OCI-LY7 (cell line): ENCODE data around the gene JAZF1.

Source experiments
- EZH2phosphoT487 ChIP-seq: fragments of 200-600 bp; sonication (generic); IDR thresholded peaks from 2 replicates; pipeline ENCODE4 v1.6.1; 2018; ENCODE audit warnings: low read depth, borderline replicate concordance, mild to moderate bottlenecking, mixed run types, antibody characterized with exemption, low read length, moderate library complexity, mixed read lengths
- TF ChIP-seq, protein P1 (sequence below): fragments of 200-600 bp; sonication (generic); conservative IDR thresholded peaks from 2 replicates; pipeline ENCODE4 v1.5.1; 2014; ENCODE audit warnings: mild to moderate bottlenecking, antibody characterized with exemption, low read length, moderate library complexity, mixed read lengths

DNA sequence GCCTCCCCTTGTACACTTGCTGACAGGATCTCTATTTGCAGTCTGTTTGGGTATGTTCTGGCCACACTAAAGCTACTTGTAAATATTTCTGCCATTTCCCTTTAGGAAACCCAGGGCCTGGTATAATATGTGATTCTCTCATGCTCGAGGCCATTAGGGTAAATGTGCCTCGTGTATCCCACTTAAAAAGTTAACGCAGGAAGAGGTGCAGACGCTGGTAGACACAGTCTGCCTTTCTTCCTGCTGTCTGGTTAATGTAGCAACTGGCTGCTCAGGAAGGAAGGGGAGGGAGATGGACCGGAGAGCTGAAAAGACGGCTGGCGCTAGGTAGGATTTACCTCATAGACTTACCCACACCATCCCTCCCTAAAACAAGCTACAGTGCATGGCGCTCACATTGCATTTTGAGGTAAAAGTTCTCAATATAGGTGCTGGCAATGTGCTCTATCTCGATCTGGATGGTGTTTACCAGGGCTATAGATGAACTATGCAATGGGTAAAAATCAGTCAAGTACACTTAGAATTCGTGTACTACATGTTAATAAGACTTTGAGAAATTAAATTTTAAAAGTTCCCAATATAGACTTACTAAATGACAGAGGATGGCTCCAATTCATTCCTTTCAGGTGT lies 125.9 kb downstream of the JAZF1 start:
- TF ChIP-seq, protein P1, sequence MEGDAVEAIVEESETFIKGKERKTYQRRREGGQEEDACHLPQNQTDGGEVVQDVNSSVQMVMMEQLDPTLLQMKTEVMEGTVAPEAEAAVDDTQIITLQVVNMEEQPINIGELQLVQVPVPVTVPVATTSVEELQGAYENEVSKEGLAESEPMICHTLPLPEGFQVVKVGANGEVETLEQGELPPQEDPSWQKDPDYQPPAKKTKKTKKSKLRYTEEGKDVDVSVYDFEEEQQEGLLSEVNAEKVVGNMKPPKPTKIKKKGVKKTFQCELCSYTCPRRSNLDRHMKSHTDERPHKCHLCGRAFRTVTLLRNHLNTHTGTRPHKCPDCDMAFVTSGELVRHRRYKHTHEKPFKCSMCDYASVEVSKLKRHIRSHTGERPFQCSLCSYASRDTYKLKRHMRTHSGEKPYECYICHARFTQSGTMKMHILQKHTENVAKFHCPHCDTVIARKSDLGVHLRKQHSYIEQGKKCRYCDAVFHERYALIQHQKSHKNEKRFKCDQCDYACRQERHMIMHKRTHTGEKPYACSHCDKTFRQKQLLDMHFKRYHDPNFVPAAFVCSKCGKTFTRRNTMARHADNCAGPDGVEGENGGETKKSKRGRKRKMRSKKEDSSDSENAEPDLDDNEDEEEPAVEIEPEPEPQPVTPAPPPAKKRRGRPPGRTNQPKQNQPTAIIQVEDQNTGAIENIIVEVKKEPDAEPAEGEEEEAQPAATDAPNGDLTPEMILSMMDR, result no peak
- no peak for TF ChIP-seq EZH2phosphoT487
